ENCODE measurements around the gene NLN. TPM values are rescaled to one million over a fixed set of nuclear protein-coding genes. Genes with fewer than 3 reads are reported as not detected.

NLN gene
- total and polyA plus RNA-seq, 2 of the 13 experiments (the other 11 are each of a cell fraction or from before 2014, with no cell fraction given): 11.9 to 36.7 TPM

GRCh38 chr5:65876496-65876895 is 154.5 kb downstream of the NLN start (continued):
- TF ChIP-seq ZNF251 (CRISPR knock-in tag; IDR thresholded peaks at IDR 0.05) (no peak), ZNF207 (IDR thresholded peaks at IDR 0.05; ENCODE audit: borderline replicate concordance) (no peak), E2F5 (CRISPR knock-in tag; conservative IDR thresholded peaks at IDR 0.05) (no peak), ZNF512 (CRISPR knock-in tag; IDR thresholded peaks at IDR 0.05) (no peak), GLI4 (CRISPR knock-in tag; IDR thresholded peaks at IDR 0.05; ENCODE audit: borderline replicate concordance) (no peak), SNRNP70 (IDR thresholded peaks at IDR 0.05; ENCODE audit: low read depth, low read length) (no peak), KDM2A (CRISPR knock-in tag; IDR thresholded peaks at IDR 0.05; ENCODE audit: borderline replicate concordance, low read depth) (no peak), RFX1 (IDR thresholded peaks at IDR 0.05) (no peak)

- Histone ChIP-seq H3K27ac (ENCODE audit: extremely low read length, insufficient read depth, low read length) (no peak overlapping the region), H2AFZ (ENCODE audit: low read length) (no peak overlapping the region), H3K4me3 (replicated peaks in 1 of 3; ENCODE audit: insufficient read depth in 1 of 3, low read depth in 2 of 3, low read length in 3 of 3) (no peak overlapping the region), H3K79me2 (ENCODE audit: insufficient read depth, low read length) (no peaks in the 10 kb centered on the region), H4K20me1 (ENCODE audit: insufficient read depth, low read length) (no peaks in the 10 kb centered on the region), H3K4me2 (ENCODE audit: low read depth, low read length) (no peak overlapping the region), H3K9me3 (ENCODE audit: low read length) (no peaks in the 10 kb centered on the region), H3K4me1 (ENCODE audit: insufficient read depth, low read length) (no peaks in the 10 kb centered on the region), H3K27me3 (ENCODE audit: control insufficient read depth in 1 of 2, insufficient read depth in 2 of 2, low read length in 2 of 2) (no peaks in the 10 kb centered on the region), H3K36me3 (replicated peaks in 1 of 2; ENCODE audit: control insufficient read depth in 1 of 2, insufficient read depth in 2 of 2, low read length in 2 of 2) (no peaks in the 10 kb centered on the region), H3K9ac (ENCODE audit: insufficient read depth, low read depth, low read length) (no peak overlapping the region)
- DNase-seq (ENCODE audit: low spot score) (no peak), FAIRE-seq (no peak), ATAC-seq (no peak)
- WGBS (ENCODE audit: low lambda C conversion rate): 49% methylated on average over 4 of the region's 4 CpGs
- in situ Hi-C loops (cut with HindIII; ENCODE audit: extremely low pct_ligation_motif_present, low pct_unique_long_range_greater_than_20kb) (no loop called here), intact Hi-C loops (cut with micrococcal nuclease; ENCODE audit: unreplicated experiment) (no loop called here)
- TF ChIP-seq MIXL1 (CRISPR knock-in tag; IDR thresholded peaks at IDR 0.05) (no peak), ZBTB39 (CRISPR knock-in tag; IDR thresholded peaks at IDR 0.05) (no peak), SP2 (CRISPR knock-in tag; IDR thresholded peaks at IDR 0.05) (no peak), ZNF34 (CRISPR knock-in tag; IDR thresholded peaks at IDR 0.05; ENCODE audit: borderline replicate concordance) (no peak), HIC2 (CRISPR knock-in tag; IDR thresholded peaks at IDR 0.05; ENCODE audit: low read depth) (no peak), TP53 (CRISPR knock-in tag; conservative IDR thresholded peaks at IDR 0.05) (no peak)
- BruUV-seq (replicated peaks): no TSS peak
- POLR2A ChIA-PET: no interaction called here
- CTCF ChIA-PET (ENCODE audit: low intra/inter-chr PET ratio, low total read pairs): no interaction called here
Measured at GRCh38 chr5:65876970-65877369, 155.0 kb downstream of the NLN start.

Data from HepG2 (cell line).